Upper lobe of left lung (tissue), 6 donors: Measurements from ENCODE around the gene SLC48A1. TPM values are rescaled to one million over a fixed set of nuclear protein-coding genes. Genes with fewer than 3 reads are reported as not detected.
A peak's percentile ranks its signal among the peaks of the same experiment; 100 is the strongest.

ENCODE experiments used
- ATAC-seq, 2 donors: fragments of 200-7000 bp; cut with Tn5 transposase; one replicate each; pipeline ENCODE4 v1.9.1; 2022; ENCODE audit warnings: mild to moderate bottlenecking in 2 of 2, moderate library complexity in 2 of 2; ENCODE audit not compliant: low FRiP score in 2 of 2
- DNase-seq, 2 donors: peaks; one replicate each; pipeline ENCODE4 v3.0.0-alpha.2; 2019 to 2020
- H3K27ac ChIP-seq, 4 donors: fragments of 200-600 bp; sonication (generic); one replicate each; pipeline ENCODE4 v1.5.1; 2016 to 2019
- H3K27me3 ChIP-seq, 4 donors: fragments of 200-600 bp; sonication (generic); one replicate each; pipeline ENCODE4 v1.5.1; 2017 to 2019
- H3K36me3 ChIP-seq, 4 donors: fragments of 200-600 bp; sonication (generic); one replicate each; pipeline ENCODE4 v1.5.1; 2016 to 2019
- H3K4me1 ChIP-seq, 4 donors: fragments of 200-600 bp; sonication (generic); one replicate each; pipeline ENCODE4 v1.5.1; 2018 to 2019
- H3K4me3 ChIP-seq, 4 donors: fragments of 200-600 bp; sonication (generic); one replicate each; pipeline ENCODE4 v1.5.1; 2017 to 2019; ENCODE audit warnings: mild to moderate bottlenecking in 2 of 4, moderate library complexity in 1 of 4
- H3K9me3 ChIP-seq, 4 donors: fragments of 200-600 bp; sonication (generic); one replicate each; pipeline ENCODE4 v1.5.1; 2018 to 2019
- EP300 ChIP-seq, 4 donors: sonication (generic); formaldehyde crosslinking; IDR thresholded peaks; one replicate each; pipeline ENCODE4 v1.5.1; 2017; ENCODE audit warnings: antibody characterized with exemption in 4 of 4, control low read depth in 2 of 4
- POLR2A ChIP-seq, 4 donors: fragments of 450-650 bp; IDR thresholded peaks; one replicate each; pipeline ENCODE4 v1.5.1; 2016 to 2017; ENCODE audit warnings: antibody characterized with exemption in 4 of 4, mild to moderate bottlenecking in 2 of 4
- POLR2AphosphoS5 ChIP-seq, 2 donors: sonication (generic); formaldehyde crosslinking; IDR thresholded peaks; one replicate each; pipeline ENCODE4 v1.5.1; 2017; ENCODE audit warnings: antibody characterized with exemption in 2 of 2
- WGBS, 2 donors: methylation state at CpG; one replicate each; pipeline ENCODE4 v1.1.5; 2017 to 2018; 5-methylcytosine and 5-hydroxymethylcytosine counted together
- total RNA-seq, 6 donors: library from RNA; depleted of rRNA in 4 of 6; stranded (reverse); fragments of >200 nt in 4 of 6; gene quantifications; one replicate each; pipeline versions ENCODE4 v1.1.0 to v1.2.1, GENCODE V29; 2016 to 2021
- TF ChIP-seq, protein P1 (sequence below), 6 experiments: fragments of 450-650 bp in 4 of 6; fragments of 200-600 bp in 2 of 6; sonication (generic) in 2 of 6; IDR thresholded peaks; one replicate each; pipeline ENCODE4 v1.5.1; 2016 to 2019; ENCODE audit warnings: antibody characterized with exemption in 6 of 6
- donor health status: DM: no; HTN: no; CAD: no; lungs with moderate emphysema.
- donor health status: DM: no; HTN: yes; CAD: no; lungs with severe emphysema.

The SLC48A1 gene
- total RNA-seq, 6 donors from 2014 or later: 26.5 to 36.5 (median 33.9) TPM

DNA sequence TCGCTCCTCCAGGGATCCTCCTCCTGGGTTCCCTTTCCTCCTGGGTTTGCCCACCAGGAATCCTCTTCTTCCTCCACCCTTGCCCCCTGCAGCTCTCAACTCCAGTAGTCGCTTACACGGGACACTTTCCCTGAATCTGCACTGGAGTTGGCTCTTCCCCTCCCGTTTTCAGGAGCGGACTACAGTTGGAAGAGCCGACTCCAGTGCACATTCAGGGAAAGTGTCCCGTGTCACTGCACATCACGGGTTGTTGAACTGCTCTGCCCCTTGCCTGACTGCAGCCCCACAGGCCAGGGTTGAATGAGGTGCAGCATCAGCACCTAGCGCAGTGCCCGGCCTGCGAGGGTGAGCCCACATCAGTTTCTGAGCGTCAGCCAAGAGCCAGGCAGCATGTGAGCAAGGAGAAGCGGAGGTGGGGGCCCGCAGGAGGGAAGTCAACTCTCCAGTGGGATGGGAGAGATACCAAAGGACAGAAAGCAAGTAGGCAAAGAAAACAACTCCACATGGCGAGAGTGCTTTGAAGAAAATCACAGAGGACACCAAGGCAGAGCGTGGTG is 27.5 kb upstream of the SLC48A1 start:
- TF ChIP-seq POLR2AphosphoS5 (IDR thresholded peaks at IDR 0.05) (no peak), POLR2A (IDR thresholded peaks at IDR 0.05) (no peak), EP300 (IDR thresholded peaks at IDR 0.05) (no peak)
- TF ChIP-seq, protein P1, sequence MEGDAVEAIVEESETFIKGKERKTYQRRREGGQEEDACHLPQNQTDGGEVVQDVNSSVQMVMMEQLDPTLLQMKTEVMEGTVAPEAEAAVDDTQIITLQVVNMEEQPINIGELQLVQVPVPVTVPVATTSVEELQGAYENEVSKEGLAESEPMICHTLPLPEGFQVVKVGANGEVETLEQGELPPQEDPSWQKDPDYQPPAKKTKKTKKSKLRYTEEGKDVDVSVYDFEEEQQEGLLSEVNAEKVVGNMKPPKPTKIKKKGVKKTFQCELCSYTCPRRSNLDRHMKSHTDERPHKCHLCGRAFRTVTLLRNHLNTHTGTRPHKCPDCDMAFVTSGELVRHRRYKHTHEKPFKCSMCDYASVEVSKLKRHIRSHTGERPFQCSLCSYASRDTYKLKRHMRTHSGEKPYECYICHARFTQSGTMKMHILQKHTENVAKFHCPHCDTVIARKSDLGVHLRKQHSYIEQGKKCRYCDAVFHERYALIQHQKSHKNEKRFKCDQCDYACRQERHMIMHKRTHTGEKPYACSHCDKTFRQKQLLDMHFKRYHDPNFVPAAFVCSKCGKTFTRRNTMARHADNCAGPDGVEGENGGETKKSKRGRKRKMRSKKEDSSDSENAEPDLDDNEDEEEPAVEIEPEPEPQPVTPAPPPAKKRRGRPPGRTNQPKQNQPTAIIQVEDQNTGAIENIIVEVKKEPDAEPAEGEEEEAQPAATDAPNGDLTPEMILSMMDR (IDR thresholded peaks at IDR 0.05): no peak
- ATAC-seq: no peak
- no peak for DNase-seq
- Histone ChIP-seq H3K36me3 (peaks cover 0 to 45% (median 22%) of the 10 kb centered on the region in 4 donors), H3K4me1 (peaks cover 15 to 21% (median 17%) of the 10 kb centered on the region in 4 donors), H3K27ac (no peak overlapping the region), H3K4me3 (no peak overlapping the region), H3K27me3 (no peaks in the 10 kb centered on the region), H3K9me3 (no peaks in the 10 kb centered on the region)
- 83 to 88% methylated on average over 16 of the region's 16 CpGs for WGBS, 2 donors

DNA sequence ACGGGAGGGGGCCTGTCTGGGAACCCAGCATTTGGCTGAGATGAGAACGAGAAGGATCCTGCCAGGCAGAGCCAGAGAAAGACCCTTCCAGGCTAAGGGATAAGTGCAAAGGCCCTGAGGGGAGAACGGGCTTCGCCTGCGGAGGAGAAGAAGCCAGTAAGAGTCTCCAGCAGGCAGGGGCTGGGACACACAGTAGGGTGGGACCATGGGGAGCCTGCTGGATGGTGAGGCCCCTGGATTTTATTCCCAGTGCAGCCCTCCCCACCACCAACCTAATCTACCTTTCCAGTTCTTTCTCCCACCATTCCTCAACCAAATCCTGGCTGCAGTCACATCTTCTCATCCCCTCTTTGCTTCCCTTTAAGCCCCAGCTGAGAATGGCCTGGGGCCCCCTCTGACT is 27.0 kb upstream of the SLC48A1 start:
- TF ChIP-seq POLR2A (IDR thresholded peaks at IDR 0.05): no peak
- TF ChIP-seq, protein P1 (IDR thresholded peaks at IDR 0.05): no peak
- TF ChIP-seq POLR2AphosphoS5 (IDR thresholded peaks at IDR 0.05): no peak
- no peak for TF ChIP-seq EP300 (IDR thresholded peaks at IDR 0.05)
- peaks cover 0 to 50% (median 24%) of the 10 kb centered on the region in 4 donors for H3K36me3 ChIP-seq
- H3K9me3 ChIP-seq: no peaks in the 10 kb centered on the region
- no peaks in the 10 kb centered on the region for H3K27me3 ChIP-seq
- no peak overlapping the region for H3K4me3 ChIP-seq
- DNase-seq: no peak
- no peak for ATAC-seq
- no peak overlapping the region for H3K27ac ChIP-seq
- 88 to 93% methylated on average over 5 of the region's 5 CpGs for WGBS, 2 donors
- H3K4me1 ChIP-seq: peaks cover 10 to 16% (median 12%) of the 10 kb centered on the region in 4 donors

DNA sequence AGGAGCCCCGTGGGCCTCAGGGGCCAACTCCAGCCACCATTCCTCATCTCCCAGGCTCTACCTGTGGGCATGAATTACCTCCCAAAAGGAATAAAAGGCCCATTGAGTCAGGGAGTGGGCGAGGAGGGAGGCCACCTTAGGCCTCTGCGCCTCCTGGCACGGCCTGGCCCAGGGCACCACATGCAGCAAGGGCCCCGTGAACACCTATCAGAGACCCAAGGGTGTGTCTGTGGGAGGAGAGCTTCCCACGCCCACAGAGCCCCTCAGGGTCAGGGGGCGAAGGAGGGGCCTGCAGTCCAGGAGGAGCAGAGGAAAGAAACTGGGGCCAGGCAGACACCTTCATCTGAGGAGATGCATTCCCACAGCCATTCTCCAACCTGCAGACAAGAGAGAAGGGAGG is 26.5 kb upstream of the SLC48A1 start:
- DNase-seq (peak in 1 of 2 donors; percentile 57), ATAC-seq (no peak)
- Histone ChIP-seq H3K27me3 (no peaks in the 10 kb centered on the region), H3K36me3 (peaks cover 0 to 53% (median 26%) of the 10 kb centered on the region in 4 donors), H3K27ac (no peak overlapping the region), H3K9me3 (no peaks in the 10 kb centered on the region), H3K4me3 (no peak overlapping the region), H3K4me1 (peaks cover 5 to 11% (median 7%) of the 10 kb centered on the region in 4 donors)
- no peak for TF ChIP-seq POLR2A (IDR thresholded peaks at IDR 0.05)
- TF ChIP-seq EP300 (IDR thresholded peaks at IDR 0.05): no peak
- TF ChIP-seq, protein P1 (IDR thresholded peaks at IDR 0.05): no peak
- TF ChIP-seq POLR2AphosphoS5 (IDR thresholded peaks at IDR 0.05): no peak
- 84 to 90% methylated on average over 7 of the region's 7 CpGs for WGBS, 2 donors

- TF ChIP-seq EP300 (IDR thresholded peaks at IDR 0.05): no peak
- TF ChIP-seq, protein P1 (IDR thresholded peaks at IDR 0.05): no peak
- TF ChIP-seq POLR2AphosphoS5 (IDR thresholded peaks at IDR 0.05): no peak
- no peak for TF ChIP-seq POLR2A (IDR thresholded peaks at IDR 0.05)
These were observed 25.9 kb upstream of the SLC48A1 start for GRCh38 chr12:47747126-47747525.

More at GRCh38 chr12:47747126-47747525, 25.9 kb upstream of the SLC48A1 start:
- Histone ChIP-seq H3K36me3 (peaks cover 0 to 55% (median 26%) of the 10 kb centered on the region in 4 donors), H3K4me1 (peaks cover 1 to 5% (median 5%) of the 10 kb centered on the region in 4 donors), H3K9me3 (no peaks in the 10 kb centered on the region), H3K4me3 (no peak overlapping the region), H3K27ac (no peak overlapping the region), H3K27me3 (no peaks in the 10 kb centered on the region)
- no peak for ATAC-seq
- no peak for DNase-seq
- 84 to 88% methylated on average over 4 of the region's 4 CpGs for whole genome bisulfite sequencing, 2 donors
